Neural cell (in vitro differentiated cells): ENCODE results near the gene RFX5. TPM values are rescaled to one million over a fixed set of nuclear protein-coding genes. Genes with fewer than 3 reads are reported as not detected.

ENCODE experiments used
- H2AFZ ChIP-seq: fragments of 200-600, 300-800 bp; sonication (generic), shearing (Covaris generic); 2 replicates; pipeline ENCODE4 v1.6.0; 2014; ENCODE audit warnings: low read depth, mild to moderate bottlenecking, antibody characterized with exemption, low read length, moderate library complexity
- H3F3A ChIP-seq: fragments of 200-600 bp; shearing (Covaris generic); 2 replicates; pipeline ENCODE4 v1.6.1; 2016; ENCODE audit warnings: mild to moderate bottlenecking, moderate library complexity, mixed read lengths, antibody characterized with exemption, low read length; ENCODE audit not compliant: insufficient read depth, poor library complexity, severe bottlenecking
- H3K27ac ChIP-seq: fragments of 200-600, 300-800 bp; sonication (generic), shearing (Covaris generic); 2 replicates; pipeline ENCODE4 v1.5.1; 2014; ENCODE audit warnings: mild to moderate bottlenecking, low read length, moderate library complexity
- H3K27me3 ChIP-seq: fragments of 300-800, 200-600 bp; sonication (generic), shearing (Covaris generic); 2 replicates; pipeline ENCODE4 v1.6.0; 2014; ENCODE audit warnings: mild to moderate bottlenecking, low read depth, low read length, moderate library complexity; ENCODE audit not compliant: insufficient read depth
- H3K36me3 ChIP-seq: fragments of 300-800, 200-600 bp; sonication (generic), shearing (Covaris generic); 2 replicates; pipeline ENCODE4 v1.5.1; 2014; ENCODE audit warnings: mild to moderate bottlenecking, antibody characterized with exemption, low read length, moderate library complexity; ENCODE audit not compliant: insufficient read depth
- H3K4me2 ChIP-seq: fragments of 300-800, 200-600 bp; sonication (generic), shearing (Covaris generic); 2 replicates; pipeline ENCODE4 v1.6.0; 2014; ENCODE audit warnings: mild to moderate bottlenecking, low read length
- H3K4me3 ChIP-seq: fragments of 300-800, 200-600 bp; sonication (generic), shearing (Covaris generic); 2 replicates; pipeline ENCODE4 v1.5.1; 2014; ENCODE audit warnings: mild to moderate bottlenecking, low read length, moderate library complexity
- H3K79me2 ChIP-seq: fragments of 200-600 bp; shearing (Covaris generic); replicated peaks from 2 replicates; pipeline ENCODE4 v1.6.0; 2014; ENCODE audit warnings: mild to moderate bottlenecking, low read length, moderate library complexity; ENCODE audit not compliant: insufficient read depth
- H3K9ac ChIP-seq: fragments of 300-800, 200-600 bp; sonication (generic), shearing (Covaris generic); 2 replicates; pipeline ENCODE4 v1.6.1; 2016; ENCODE audit warnings: mild to moderate bottlenecking, low read length, mixed read lengths
- H3K9me2 ChIP-seq: fragments of 200-600 bp; shearing (Covaris generic); 2 replicates; pipeline ENCODE4 v1.6.1; 2016; ENCODE audit warnings: mild to moderate bottlenecking, low read length, mixed read lengths; ENCODE audit not compliant: insufficient read depth
- H3K9me3 ChIP-seq: fragments of 200-600, 300-800 bp; sonication (generic), shearing (Covaris generic); 2 replicates; pipeline ENCODE4 v1.6.1; 2016; ENCODE audit warnings: mild to moderate bottlenecking, mixed run types, low read length, moderate library complexity, mixed read lengths
- H4K20me1 ChIP-seq: fragments of 200-600 bp; shearing (Covaris generic); 2 replicates; pipeline ENCODE4 v1.6.1; 2016; ENCODE audit warnings: mild to moderate bottlenecking, mixed run types; ENCODE audit not compliant: insufficient read depth
- EP300 ChIP-seq: fragments of 450-650 bp; conservative IDR thresholded peaks from 2 replicates; pipeline ENCODE4 v1.6.1; 2014; ENCODE audit warnings: antibody characterized with exemption, mild to moderate bottlenecking, moderate library complexity; ENCODE audit not compliant: poor library complexity, severe bottlenecking
- EZH2 ChIP-seq: fragments of 200-600, 300-800 bp; shearing (Covaris generic), sonication (generic); IDR thresholded peaks from 2 replicates; pipeline ENCODE4 v1.6.1; 2014; ENCODE audit warnings: antibody characterized with exemption, low read length, borderline replicate concordance, mild to moderate bottlenecking; ENCODE audit not compliant: insufficient read depth, poor library complexity, severe bottlenecking
- MXI1 ChIP-seq: fragments of 450-650 bp; conservative IDR thresholded peaks from 2 replicates; pipeline ENCODE4 v1.6.1; 2014; ENCODE audit warnings: antibody characterized with exemption, mild to moderate bottlenecking; ENCODE audit not compliant: poor library complexity, severe bottlenecking
- POLR2AphosphoS5 ChIP-seq: IDR thresholded peaks from 2 replicates; pipeline ENCODE4 v1.6.1; 2012
- RAD21 ChIP-seq: fragments of 450-650 bp; conservative IDR thresholded peaks from 2 replicates; pipeline ENCODE4 v1.6.1; 2014; ENCODE audit warnings: antibody characterized with exemption, mild to moderate bottlenecking, moderate library complexity
- SMC3 ChIP-seq: fragments of 450-650 bp; conservative IDR thresholded peaks from 2 replicates; pipeline ENCODE4 v1.6.1; 2014; ENCODE audit warnings: antibody characterized with exemption, mild to moderate bottlenecking, moderate library complexity; ENCODE audit not compliant: poor library complexity
- TAF1 ChIP-seq: IDR thresholded peaks from 2 replicates; pipeline ENCODE4 v1.6.1; 2012; ENCODE audit warnings: low read depth
- polyA plus RNA-seq: library from polyadenylated mRNA; depleted of rRNA; stranded (reverse); fragments of >200 nt; gene quantifications from 2 replicates; pipeline ENCODE4 v1.2.3, GENCODE V29; 2014
- TF ChIP-seq, protein P1 (sequence below): IDR thresholded peaks from 2 replicates; pipeline ENCODE4 v1.6.1; 2012; ENCODE audit warnings: borderline replicate concordance
- TF ChIP-seq, protein P2 (sequence below): fragments of 450-650 bp; IDR thresholded peaks from 2 replicates; pipeline ENCODE4 v1.5.1; 2014; ENCODE audit warnings: antibody characterized with exemption, mild to moderate bottlenecking, moderate library complexity; ENCODE audit not compliant: poor library complexity, severe bottlenecking

RFX5 gene
- polyA plus RNA-seq, 1 donor from 2014 or later: 36.7 TPM

DNA sequence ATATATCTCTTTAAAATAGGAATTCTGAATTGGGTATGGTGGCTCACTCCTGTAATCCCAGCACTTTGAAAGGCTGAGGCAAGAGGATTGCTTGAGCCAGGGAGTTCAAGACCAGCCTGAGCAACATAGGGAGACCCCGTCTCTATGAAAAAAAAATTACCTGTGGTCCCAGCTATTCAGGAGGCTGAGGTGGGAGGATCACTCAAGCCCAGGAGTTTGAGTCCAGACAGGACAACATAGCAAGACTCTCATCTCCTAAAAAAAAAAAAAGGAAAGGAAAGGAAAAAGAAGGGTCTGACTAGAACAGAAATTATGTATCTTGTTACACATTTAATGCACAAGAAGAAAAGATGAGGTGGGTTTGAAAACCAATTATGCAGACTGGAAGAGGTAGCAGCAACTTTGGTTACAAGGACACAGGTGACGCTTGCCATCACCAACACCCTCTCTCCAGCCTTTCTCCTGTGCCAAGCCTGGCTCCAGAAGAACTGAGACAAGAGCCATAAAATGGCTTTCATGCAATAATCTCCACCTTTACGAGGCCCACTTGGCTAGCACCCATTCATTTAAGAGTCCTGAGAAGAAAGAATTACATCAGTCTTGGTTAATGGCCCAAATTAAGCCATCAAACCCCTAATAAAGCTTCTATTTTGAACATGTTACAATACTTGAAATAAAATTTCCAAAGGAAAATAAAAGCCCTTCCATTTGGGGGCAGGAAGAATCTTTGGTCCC, 30.3 kb upstream of the RFX5 start:
- Histone ChIP-seq H2AFZ (no peak overlapping the region), H3K27ac (no peak overlapping the region), H3K27me3 (no peaks in the 10 kb centered on the region), H3K9me3 (no peaks in the 10 kb centered on the region), H3K36me3 (no peaks in the 10 kb centered on the region), H3K4me3 (no peak overlapping the region), H3F3A (no peaks in the 10 kb centered on the region), H4K20me1 (no peaks in the 10 kb centered on the region), H3K9me2 (no peaks in the 10 kb centered on the region), H3K9ac (no peak overlapping the region), H3K79me2 (no peaks in the 10 kb centered on the region), H3K4me2 (no peak overlapping the region)
- no peak for TF ChIP-seq EP300
- TF ChIP-seq POLR2AphosphoS5: no peak
- no peak for TF ChIP-seq RAD21
- TF ChIP-seq TAF1: no peak
- TF ChIP-seq, protein P1, sequence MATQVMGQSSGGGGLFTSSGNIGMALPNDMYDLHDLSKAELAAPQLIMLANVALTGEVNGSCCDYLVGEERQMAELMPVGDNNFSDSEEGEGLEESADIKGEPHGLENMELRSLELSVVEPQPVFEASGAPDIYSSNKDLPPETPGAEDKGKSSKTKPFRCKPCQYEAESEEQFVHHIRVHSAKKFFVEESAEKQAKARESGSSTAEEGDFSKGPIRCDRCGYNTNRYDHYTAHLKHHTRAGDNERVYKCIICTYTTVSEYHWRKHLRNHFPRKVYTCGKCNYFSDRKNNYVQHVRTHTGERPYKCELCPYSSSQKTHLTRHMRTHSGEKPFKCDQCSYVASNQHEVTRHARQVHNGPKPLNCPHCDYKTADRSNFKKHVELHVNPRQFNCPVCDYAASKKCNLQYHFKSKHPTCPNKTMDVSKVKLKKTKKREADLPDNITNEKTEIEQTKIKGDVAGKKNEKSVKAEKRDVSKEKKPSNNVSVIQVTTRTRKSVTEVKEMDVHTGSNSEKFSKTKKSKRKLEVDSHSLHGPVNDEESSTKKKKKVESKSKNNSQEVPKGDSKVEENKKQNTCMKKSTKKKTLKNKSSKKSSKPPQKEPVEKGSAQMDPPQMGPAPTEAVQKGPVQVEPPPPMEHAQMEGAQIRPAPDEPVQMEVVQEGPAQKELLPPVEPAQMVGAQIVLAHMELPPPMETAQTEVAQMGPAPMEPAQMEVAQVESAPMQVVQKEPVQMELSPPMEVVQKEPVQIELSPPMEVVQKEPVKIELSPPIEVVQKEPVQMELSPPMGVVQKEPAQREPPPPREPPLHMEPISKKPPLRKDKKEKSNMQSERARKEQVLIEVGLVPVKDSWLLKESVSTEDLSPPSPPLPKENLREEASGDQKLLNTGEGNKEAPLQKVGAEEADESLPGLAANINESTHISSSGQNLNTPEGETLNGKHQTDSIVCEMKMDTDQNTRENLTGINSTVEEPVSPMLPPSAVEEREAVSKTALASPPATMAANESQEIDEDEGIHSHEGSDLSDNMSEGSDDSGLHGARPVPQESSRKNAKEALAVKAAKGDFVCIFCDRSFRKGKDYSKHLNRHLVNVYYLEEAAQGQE: no peak
- no peak for TF ChIP-seq SMC3
- TF ChIP-seq, protein P2, sequence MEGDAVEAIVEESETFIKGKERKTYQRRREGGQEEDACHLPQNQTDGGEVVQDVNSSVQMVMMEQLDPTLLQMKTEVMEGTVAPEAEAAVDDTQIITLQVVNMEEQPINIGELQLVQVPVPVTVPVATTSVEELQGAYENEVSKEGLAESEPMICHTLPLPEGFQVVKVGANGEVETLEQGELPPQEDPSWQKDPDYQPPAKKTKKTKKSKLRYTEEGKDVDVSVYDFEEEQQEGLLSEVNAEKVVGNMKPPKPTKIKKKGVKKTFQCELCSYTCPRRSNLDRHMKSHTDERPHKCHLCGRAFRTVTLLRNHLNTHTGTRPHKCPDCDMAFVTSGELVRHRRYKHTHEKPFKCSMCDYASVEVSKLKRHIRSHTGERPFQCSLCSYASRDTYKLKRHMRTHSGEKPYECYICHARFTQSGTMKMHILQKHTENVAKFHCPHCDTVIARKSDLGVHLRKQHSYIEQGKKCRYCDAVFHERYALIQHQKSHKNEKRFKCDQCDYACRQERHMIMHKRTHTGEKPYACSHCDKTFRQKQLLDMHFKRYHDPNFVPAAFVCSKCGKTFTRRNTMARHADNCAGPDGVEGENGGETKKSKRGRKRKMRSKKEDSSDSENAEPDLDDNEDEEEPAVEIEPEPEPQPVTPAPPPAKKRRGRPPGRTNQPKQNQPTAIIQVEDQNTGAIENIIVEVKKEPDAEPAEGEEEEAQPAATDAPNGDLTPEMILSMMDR: no peak
- no peak for TF ChIP-seq MXI1
- TF ChIP-seq EZH2: no peak

DNA sequence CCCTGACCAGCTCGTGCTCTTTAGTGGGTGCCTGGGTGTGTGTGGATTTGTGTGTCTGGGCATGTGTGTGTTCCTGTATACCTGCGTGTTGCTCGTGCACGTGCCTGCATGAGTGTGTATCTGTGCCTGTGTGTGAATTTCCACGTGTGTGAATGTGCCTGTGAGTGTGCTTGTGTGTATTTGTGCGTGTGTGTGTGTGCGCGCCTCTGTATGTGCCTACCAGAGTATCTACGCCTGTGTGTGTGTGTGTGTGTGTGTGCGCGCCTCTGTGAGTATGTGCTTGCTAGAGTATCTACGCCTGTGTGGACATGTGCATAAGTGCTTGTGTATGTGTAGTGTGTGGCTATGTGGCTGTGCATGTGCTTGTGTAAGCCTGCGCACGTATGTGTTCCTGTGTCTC, 26.1 kb upstream of the RFX5 start:
- Histone ChIP-seq H3F3A (no peaks in the 10 kb centered on the region), H3K9me3 (no peaks in the 10 kb centered on the region), H3K9me2 (no peaks in the 10 kb centered on the region), H3K4me2 (no peak overlapping the region), H3K27ac (no peak overlapping the region), H3K79me2 (no peaks in the 10 kb centered on the region), H3K9ac (no peak overlapping the region), H4K20me1 (no peaks in the 10 kb centered on the region), H3K27me3 (no peaks in the 10 kb centered on the region), H2AFZ (no peak overlapping the region), H3K36me3 (no peaks in the 10 kb centered on the region), H3K4me3 (no peak overlapping the region)
- TF ChIP-seq, protein P2: no peak
- no peak for TF ChIP-seq RAD21
- no peak for TF ChIP-seq MXI1
- TF ChIP-seq EZH2: no peak
- TF ChIP-seq, protein P1: no peak
- no peak for TF ChIP-seq POLR2AphosphoS5
